ENCODE measurements around the gene NCAM1.

Gene NCAM1

DNA sequence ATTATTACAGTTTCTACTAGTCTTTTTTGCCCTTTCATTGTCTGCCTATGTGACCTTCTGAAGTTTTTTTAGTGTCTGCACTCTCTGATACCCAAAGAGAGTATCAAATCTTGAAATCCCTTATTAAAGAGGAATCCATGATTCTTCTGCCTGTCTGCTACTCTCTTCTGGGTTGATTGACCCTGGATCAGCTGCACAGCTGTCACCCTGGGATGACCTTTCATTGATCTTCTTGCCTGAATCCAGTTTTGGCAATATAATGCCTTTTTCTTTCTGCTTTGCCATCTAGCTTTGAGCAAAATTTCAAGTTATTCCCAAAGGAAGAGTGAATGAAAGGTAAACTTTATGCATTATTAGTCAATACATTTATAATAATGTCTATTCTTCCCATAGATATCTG is 32.6 kb downstream of the NCAM1 start:
- no peak for TF ChIP-seq CTCF (conservative IDR thresholded peaks at IDR 0.05)
- H3K27ac ChIP-seq: no peak overlapping the region

GRCh38 chr11:112995423-112996090 is 34.3 kb downstream of the NCAM1 start:
- TF ChIP-seq CTCF (conservative IDR thresholded peaks at IDR 0.05): no peak
- H3K27ac ChIP-seq: no peak overlapping the region

- TF ChIP-seq CTCF (conservative IDR thresholded peaks at IDR 0.05): no peak
- H3K27ac ChIP-seq: no peak overlapping the region
Measured at GRCh38 chr11:112996994-112997393, 35.8 kb downstream of the NCAM1 start.

DNA sequence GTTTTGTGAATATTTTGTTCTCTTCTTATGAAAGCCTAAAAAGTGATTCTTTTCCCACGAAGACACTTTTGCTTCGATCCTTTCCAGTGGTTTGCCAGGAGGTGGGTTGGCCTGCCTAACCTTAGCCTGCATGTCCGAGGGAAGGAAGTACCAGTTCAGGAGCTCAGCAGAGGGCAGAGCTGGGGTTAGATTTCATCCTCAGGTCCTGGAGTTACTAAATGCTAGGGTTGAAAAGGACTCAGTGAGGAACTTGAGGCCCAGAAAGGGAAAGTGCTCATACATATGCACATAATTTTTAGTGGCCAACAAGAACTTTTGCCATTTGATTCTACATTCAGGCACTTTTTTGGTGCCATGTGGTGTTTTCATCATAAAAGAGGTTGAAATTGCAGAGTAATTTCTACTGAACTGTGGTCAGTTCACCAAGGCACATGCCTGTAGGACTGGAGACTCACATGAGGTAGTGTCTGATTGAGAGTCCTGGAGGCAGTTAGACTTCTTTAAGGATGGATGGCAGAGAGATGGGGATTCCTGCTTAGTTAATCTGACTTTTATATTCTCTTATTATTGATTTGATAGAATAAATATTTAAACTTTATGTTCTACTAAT is 36.7 kb downstream of the NCAM1 start:
- TF ChIP-seq CTCF (conservative IDR thresholded peaks at IDR 0.05): no peak
- no peak overlapping the region for H3K27ac ChIP-seq

DNA sequence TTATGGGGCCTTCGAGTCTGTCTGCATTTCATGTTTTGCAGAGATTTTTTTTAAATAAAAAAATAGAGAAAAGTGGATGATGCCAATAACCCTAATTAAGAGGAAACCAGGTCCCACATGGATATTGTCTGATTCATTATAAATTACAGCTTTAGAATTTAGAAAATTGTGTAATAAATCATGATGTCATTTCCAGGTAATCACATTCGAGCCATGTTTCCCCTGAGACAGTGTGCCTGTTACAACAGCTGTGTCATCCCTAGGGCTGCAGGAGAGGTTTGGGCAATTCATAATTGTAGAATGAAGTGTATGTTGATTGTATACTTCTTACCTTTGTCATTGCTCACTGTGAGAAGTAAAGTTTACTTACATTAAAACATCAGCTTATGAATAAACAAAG is 38.3 kb downstream of the NCAM1 start:
- no peak overlapping the region for H3K27ac ChIP-seq
- TF ChIP-seq CTCF (conservative IDR thresholded peaks at IDR 0.05): no peak

GRCh38 chr11:113001709-113002108 is 40.5 kb downstream of the NCAM1 start:
- no peak for TF ChIP-seq CTCF (conservative IDR thresholded peaks at IDR 0.05)
- H3K27ac ChIP-seq: no peak overlapping the region

DNA sequence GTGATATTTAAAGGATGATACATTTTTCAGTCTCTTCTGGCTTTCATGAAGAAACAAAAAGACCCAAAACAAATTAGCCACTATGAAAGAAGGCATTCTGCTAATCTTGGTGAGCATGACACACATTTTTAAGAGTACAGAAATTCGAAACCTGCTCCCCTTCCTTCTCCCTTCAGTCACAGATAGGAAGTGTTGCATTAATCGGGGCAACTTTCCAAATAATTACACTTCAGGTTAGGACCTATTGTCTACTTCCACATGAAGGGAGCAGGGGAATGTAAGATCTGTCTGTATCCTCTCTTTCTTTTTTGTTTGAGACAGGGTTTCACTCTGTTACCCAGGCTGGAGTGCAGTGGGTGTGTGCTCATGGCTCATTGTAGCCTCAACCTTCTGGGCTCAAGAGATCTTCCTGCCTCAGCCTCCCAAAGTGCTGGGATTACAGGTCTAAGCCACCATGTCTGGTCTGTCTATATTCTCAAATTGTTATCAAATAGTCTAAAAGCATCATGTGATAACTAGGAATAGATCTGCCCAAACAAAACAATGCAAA is 45.8 kb downstream of the NCAM1 start:
- no peak overlapping the region for H3K27ac ChIP-seq
- no peak for TF ChIP-seq CTCF (conservative IDR thresholded peaks at IDR 0.05)

Data from VCaP (cell line).